Activated CD8-positive, alpha-beta T cell treated with anti-CD3 and anti-CD28 coated beads for 36 hours (primary cell): ENCODE results near the gene VAPB. TPM values are rescaled to one million over a fixed set of nuclear protein-coding genes. Genes with fewer than 3 reads are reported as not detected.

Experiments
- ATAC-seq: fragments of 200-7000 bp; cut with Tn5 transposase; one replicate; pipeline ENCODE4 v1.10.0; 2021; ENCODE audit warnings: mild to moderate bottlenecking, moderate library complexity
- CTCF ChIA-PET: fragments of 350-600 bp; sonication (Branson Sonifier 250); formaldehyde crosslinking; loops from one replicate; lab custom pipeline; 2021; ENCODE audit warnings: antibody characterized with exemption; lab: Charles Lee
- POLR2A ChIA-PET: fragments of 350-600 bp; sonication (Branson Sonifier 250); formaldehyde crosslinking; loops from one replicate; lab custom pipeline; 2021; ENCODE audit warnings: antibody characterized with exemption; lab: Charles Lee
- DNase-seq: peaks from one replicate; pipeline ENCODE4 v3.0.0-alpha.2; 2020
- H3K27ac Mint-ChIP-seq: one replicate; pipeline ENCODE4 v1.8.0; 2021; ENCODE audit warnings: mild to moderate bottlenecking, mixed read lengths
- H3K27me3 Mint-ChIP-seq: one replicate; pipeline ENCODE4 v1.8.0; 2021; ENCODE audit warnings: mixed read lengths
- H3K36me3 Mint-ChIP-seq: one replicate; pipeline ENCODE4 v1.8.0; 2021; ENCODE audit warnings: low read depth, mixed read lengths
- H3K4me1 Mint-ChIP-seq: one replicate; pipeline ENCODE4 v1.8.0; 2021; ENCODE audit warnings: low read depth, mixed read lengths
- H3K4me3 Mint-ChIP-seq: one replicate; pipeline ENCODE4 v1.8.0; 2021; ENCODE audit warnings: mild to moderate bottlenecking, moderate library complexity, mixed read lengths
- H3K9me3 Mint-ChIP-seq: one replicate; pipeline ENCODE4 v1.8.0; 2021; ENCODE audit warnings: mixed read lengths
- intact Hi-C: fragments of 100-400 bp; cut with micrococcal nuclease; formaldehyde crosslinking; loops from one replicate; pipeline ENCODE4 v1.10.0; 2022
- total RNA-seq, 2 experiments: library from RNA; stranded (reverse); gene quantifications; one replicate each; pipeline ENCODE4 v1.2.3, GENCODE V29; 2021
- TF ChIP-seq, protein P1 (sequence below): fragments of 200-600 bp; IDR thresholded peaks from one replicate; pipeline ENCODE4 v1.8.0; 2022; ENCODE audit warnings: antibody characterized with exemption, mild to moderate bottlenecking

The VAPB gene
- total RNA-seq, 2 experiments from 2014 or later, result 46.3 to 46.8 TPM

DNA sequence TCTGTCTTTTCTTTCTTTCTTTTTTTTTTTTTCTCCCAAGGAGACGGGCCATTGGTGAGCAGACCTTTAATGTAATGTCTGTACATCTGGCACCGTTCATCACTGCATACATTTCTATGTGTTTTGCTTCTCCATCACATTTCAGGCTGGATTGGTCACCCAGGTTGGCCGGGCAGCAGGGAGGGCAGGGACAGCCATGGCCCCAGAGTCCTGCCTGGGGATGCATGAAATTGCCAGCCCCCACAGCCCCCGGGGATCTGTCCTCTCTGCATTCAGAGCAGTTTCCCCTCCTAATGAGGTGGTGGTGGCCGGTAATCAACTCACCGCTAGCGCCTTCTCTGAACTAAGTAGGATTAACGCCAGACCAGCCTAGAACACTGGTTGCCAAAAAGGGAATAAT is 75.8 kb downstream of the VAPB start:
- intact Hi-C loops, result no loop called here
- no peak overlapping the region for H3K27ac Mint-ChIP-seq
- H3K9me3 Mint-ChIP-seq, result no peaks in the 10 kb centered on the region
- no peaks in the 10 kb centered on the region for H3K27me3 Mint-ChIP-seq
- no peak overlapping the region for H3K4me3 Mint-ChIP-seq
- TF ChIP-seq, protein P1, sequence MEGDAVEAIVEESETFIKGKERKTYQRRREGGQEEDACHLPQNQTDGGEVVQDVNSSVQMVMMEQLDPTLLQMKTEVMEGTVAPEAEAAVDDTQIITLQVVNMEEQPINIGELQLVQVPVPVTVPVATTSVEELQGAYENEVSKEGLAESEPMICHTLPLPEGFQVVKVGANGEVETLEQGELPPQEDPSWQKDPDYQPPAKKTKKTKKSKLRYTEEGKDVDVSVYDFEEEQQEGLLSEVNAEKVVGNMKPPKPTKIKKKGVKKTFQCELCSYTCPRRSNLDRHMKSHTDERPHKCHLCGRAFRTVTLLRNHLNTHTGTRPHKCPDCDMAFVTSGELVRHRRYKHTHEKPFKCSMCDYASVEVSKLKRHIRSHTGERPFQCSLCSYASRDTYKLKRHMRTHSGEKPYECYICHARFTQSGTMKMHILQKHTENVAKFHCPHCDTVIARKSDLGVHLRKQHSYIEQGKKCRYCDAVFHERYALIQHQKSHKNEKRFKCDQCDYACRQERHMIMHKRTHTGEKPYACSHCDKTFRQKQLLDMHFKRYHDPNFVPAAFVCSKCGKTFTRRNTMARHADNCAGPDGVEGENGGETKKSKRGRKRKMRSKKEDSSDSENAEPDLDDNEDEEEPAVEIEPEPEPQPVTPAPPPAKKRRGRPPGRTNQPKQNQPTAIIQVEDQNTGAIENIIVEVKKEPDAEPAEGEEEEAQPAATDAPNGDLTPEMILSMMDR, result no peak
- ATAC-seq (no peak), DNase-seq (no peak)
- H3K36me3 Mint-ChIP-seq, result no peaks in the 10 kb centered on the region
- H3K4me1 Mint-ChIP-seq, result no peaks in the 10 kb centered on the region
- CTCF ChIA-PET, result no interaction called here
- POLR2A ChIA-PET, result no interaction called here

- Mint-ChIP-seq H3K4me3 (no peak overlapping the region), H3K36me3 (no peaks in the 10 kb centered on the region), H3K4me1 (no peaks in the 10 kb centered on the region), H3K27ac (no peak overlapping the region), H3K27me3 (no peaks in the 10 kb centered on the region), H3K9me3 (no peaks in the 10 kb centered on the region)
- intact Hi-C loops, result no loop called here
- CTCF ChIA-PET, result no interaction called here
- POLR2A ChIA-PET, result no interaction called here
- TF ChIP-seq, protein P1, result no peak
- ATAC-seq (no peak), DNase-seq (no peak)
Measured at GRCh38 chr20:58466095-58466708, 77.2 kb downstream of the VAPB start.

- Mint-ChIP-seq H3K27me3 (no peaks in the 10 kb centered on the region), H3K36me3 (no peaks in the 10 kb centered on the region), H3K27ac (no peak overlapping the region), H3K9me3 (no peaks in the 10 kb centered on the region), H3K4me1 (no peaks in the 10 kb centered on the region), H3K4me3 (no peak overlapping the region)
- TF ChIP-seq, protein P1, result no peak
- POLR2A ChIA-PET, result no interaction called here
- DNase-seq (no peak), ATAC-seq (no peak)
- intact Hi-C loops, result no loop called here
- CTCF ChIA-PET, result no interaction called here
Measured at GRCh38 chr20:58466729-58467571, 77.9 kb downstream of the VAPB start.

DNA sequence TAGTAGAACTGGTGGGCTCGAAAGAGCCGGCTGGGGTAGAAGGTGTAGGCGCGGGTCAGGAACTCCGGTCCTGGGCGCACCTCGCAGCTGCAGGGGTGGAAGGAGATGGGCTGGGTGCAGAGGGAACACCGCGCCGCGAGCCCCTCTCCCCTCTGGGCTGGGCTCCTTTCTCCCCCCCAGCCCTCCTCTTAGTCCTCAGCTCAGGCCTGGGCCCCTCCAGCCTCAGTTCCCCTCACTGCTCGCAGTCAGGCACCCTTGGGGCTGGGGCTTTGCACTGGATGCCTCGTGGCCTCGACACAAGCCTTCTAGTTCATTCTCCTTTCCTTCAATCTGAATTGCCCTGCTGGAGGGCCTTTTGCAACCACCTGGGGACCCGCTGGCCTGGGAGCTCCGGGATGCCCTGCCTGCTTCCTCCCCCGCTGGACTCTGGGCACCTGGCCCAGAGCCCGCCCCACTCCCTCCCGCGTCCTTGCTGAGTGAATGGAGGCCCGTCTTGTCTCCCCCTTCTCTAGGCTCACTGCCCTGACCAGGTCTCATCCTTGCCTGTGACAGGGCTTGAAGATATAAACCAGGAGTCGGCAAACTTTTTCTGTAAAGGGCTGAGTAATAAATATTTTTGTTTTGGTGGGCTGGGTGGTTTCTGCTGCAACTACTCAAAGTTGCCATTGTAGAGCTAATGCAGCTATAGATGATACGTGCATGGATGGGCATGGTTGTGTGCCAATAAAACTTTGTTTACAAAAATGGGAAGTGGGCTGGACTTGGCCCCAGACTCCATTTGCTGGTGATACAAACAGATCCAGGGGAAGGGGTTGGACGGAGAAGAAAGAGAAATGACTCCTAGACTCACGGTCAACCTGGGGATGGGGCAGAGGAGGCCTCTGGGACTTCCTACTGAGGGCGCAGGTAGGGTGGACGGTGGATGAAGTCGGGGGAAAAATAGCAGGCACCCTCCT is 78.8 kb downstream of the VAPB start:
- ATAC-seq, result no peak
- Mint-ChIP-seq H3K27me3 (no peaks in the 10 kb centered on the region), H3K4me1 (no peaks in the 10 kb centered on the region), H3K9me3 (no peaks in the 10 kb centered on the region), H3K27ac (no peak overlapping the region), H3K36me3 (no peaks in the 10 kb centered on the region), H3K4me3 (no peak overlapping the region)
- ChIA-PET CTCF (no interaction called here), POLR2A (interaction anchor here (0.7 kb wide), 1 partner anchor 98 kb away, joined by 3 read pairs; no protein-coding TSS in a partner anchor)
- no peak for DNase-seq
- TF ChIP-seq, protein P1, result no peak
- intact Hi-C loops, result no loop called here
